ENCODE data around the gene RAB1A. TPM values are rescaled to one million over a fixed set of nuclear protein-coding genes. Genes with fewer than 3 reads are reported as not detected.

Gene RAB1A
- total RNA-seq, 2 donors from 2014 or later = 187 to 212 TPM

DNA sequence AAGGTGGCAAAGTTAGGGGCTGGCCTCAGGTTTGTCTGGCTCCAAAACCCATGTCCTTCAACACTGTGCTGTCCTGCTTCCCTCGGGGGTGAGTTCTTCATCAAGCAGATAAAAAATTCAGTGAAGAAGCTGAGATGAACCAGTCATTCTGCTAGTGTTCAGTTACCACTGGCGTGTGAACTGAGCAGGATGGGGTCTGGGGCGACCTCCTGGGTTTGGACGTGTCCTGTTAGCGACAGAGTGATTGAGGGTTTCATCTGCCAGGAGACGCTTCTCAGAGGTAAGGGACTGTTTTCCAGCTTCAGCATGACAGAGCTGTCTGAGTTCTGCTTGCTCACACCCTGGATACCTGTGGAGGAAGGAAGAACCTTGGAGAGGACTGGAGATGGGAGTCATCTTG, 59.0 kb downstream of the RAB1A start:
- no peak overlapping the region for H3K4me3 ChIP-seq
- no peaks in the 10 kb centered on the region for H3K36me3 ChIP-seq
- no peaks in the 10 kb centered on the region for H3K9me3 ChIP-seq
- no peak for DNase-seq
- H3K27ac ChIP-seq = peak overlapping the region; percentile 40
- peak overlapping the region in 1 of 2 donors; percentile 55 for H3K9ac ChIP-seq (ENCODE audit: low read depth in 2 of 2, low read length in 2 of 2)
- intact Hi-C loops (cut with DNase I) = loop anchor here (10.0 kb wide), 1 partner anchor 54 kb away; no protein-coding TSS in a partner anchor
- H3K27me3 ChIP-seq = no peaks in the 10 kb centered on the region
- TF ChIP-seq, protein P1, sequence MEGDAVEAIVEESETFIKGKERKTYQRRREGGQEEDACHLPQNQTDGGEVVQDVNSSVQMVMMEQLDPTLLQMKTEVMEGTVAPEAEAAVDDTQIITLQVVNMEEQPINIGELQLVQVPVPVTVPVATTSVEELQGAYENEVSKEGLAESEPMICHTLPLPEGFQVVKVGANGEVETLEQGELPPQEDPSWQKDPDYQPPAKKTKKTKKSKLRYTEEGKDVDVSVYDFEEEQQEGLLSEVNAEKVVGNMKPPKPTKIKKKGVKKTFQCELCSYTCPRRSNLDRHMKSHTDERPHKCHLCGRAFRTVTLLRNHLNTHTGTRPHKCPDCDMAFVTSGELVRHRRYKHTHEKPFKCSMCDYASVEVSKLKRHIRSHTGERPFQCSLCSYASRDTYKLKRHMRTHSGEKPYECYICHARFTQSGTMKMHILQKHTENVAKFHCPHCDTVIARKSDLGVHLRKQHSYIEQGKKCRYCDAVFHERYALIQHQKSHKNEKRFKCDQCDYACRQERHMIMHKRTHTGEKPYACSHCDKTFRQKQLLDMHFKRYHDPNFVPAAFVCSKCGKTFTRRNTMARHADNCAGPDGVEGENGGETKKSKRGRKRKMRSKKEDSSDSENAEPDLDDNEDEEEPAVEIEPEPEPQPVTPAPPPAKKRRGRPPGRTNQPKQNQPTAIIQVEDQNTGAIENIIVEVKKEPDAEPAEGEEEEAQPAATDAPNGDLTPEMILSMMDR (IDR thresholded peaks at IDR 0.05) = no peak
- peaks cover 10% of the 10 kb centered on the region for H3K4me1 ChIP-seq

DNA sequence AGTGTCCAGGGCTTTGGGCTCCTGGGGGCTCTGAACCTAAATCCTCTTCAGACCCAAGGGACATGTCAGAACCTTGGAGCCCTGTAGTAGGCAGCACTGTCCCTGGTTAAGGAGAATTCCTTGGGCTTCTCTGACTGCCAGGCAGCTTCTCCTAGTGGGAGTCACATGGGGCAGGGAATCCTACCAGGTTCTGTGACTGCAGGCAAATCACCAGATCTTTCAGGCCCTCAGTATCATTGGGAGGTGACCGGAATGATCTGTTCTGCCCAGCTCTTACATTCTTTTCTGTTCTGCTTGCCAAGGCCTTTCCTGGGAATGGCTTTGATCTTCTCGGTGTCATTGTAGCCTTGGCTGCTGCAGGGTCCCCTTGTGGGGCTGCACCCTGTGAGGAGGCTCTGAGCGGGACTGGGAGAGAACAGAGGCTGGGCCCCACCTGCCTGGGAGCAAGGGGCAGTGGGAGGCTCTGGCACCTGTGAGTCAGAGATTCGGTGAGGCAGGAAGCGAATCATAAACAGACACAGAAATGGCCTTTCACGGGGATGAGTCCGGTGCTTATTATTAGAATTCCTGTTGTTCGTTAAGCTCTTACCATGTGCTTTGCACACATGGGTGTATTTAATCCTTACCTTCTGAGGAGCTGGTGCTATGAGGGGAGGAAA, 59.6 kb downstream of the RAB1A start:
- TF ChIP-seq, protein P1 (IDR thresholded peaks at IDR 0.05) = no peak
- H3K36me3 ChIP-seq = no peaks in the 10 kb centered on the region
- peak overlapping the region in 1 of 2 donors; percentile 55 for H3K9ac ChIP-seq (ENCODE audit: low read depth in 2 of 2, low read length in 2 of 2)
- H3K4me3 ChIP-seq = no peak overlapping the region
- DNase-seq = peak; percentile 41
- H3K27me3 ChIP-seq = no peaks in the 10 kb centered on the region
- H3K27ac ChIP-seq = peak overlapping the region; percentile 40
- H3K4me1 ChIP-seq = peaks cover 6% of the 10 kb centered on the region
- intact Hi-C loops (cut with DNase I) = loop anchor here (10.0 kb wide), 1 partner anchor 54 kb away; no protein-coding TSS in a partner anchor
- no peaks in the 10 kb centered on the region for H3K9me3 ChIP-seq

DNA sequence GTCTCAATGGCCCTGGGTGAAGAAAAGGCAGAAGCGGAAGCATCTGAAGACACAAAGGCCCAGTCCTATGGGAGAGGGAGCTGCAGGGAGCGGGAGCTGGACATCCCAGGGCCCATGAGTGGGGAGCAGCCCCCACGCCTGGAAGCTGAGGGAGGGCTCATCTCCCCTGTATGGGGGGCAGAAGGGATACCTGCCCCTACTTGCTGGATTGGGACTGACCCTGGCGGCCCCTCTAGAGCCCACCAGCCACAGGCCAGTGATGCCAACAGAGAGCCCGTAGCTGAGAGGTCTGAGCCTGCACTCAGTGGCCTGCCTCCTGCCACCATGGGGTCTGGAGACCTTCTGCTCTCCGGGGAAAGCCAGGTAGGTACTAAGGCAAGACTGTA, 60.5 kb downstream of the RAB1A start:
- DNase-seq = no peak
- H3K9ac ChIP-seq (ENCODE audit: low read depth in 2 of 2, low read length in 2 of 2) = peak overlapping the region in 1 of 2 donors; percentile 55
- H3K27me3 ChIP-seq = no peaks in the 10 kb centered on the region
- peaks cover 12% of the 10 kb centered on the region for H3K4me1 ChIP-seq
- no peaks in the 10 kb centered on the region for H3K9me3 ChIP-seq
- no peaks in the 10 kb centered on the region for H3K36me3 ChIP-seq
- intact Hi-C loops (cut with DNase I) = no loop called here
- no peak overlapping the region for H3K27ac ChIP-seq
- no peak overlapping the region for H3K4me3 ChIP-seq
- TF ChIP-seq, protein P1 (IDR thresholded peaks at IDR 0.05) = no peak

DNA sequence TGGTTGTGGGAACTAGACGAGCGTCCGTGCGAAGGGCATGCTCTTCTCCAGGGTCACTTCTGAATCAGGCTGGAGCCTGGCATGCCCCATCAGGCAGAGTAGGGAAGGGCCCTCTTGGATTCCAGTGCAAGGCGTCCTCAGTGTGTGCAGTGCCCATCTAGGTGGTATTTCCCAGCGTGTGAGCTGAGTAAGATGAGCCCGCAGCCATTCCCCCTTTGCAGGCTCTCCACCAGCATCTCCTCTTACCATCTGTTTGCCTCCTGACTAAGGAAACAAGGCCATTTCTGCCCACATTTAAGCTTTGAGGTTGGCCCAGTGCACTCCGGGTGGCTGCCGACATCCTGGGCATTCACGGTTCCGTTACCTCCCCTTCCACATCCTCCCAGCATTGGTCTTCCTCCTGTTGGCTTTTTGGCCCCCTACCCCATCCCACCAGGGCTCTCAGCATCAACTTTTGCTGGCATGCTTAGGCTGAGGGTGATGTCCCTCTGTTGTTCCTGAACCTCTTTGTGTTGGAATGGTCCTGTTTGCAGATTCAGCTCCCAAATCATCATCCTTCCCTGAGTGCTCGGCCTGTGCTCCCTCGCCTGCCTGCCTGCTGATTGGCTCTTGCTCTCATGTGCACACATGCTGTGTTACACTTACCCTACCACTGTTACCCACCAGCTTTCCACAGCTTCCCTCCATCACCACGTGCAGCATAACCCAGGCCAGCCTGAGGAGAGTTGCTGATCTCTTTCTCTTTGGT, 61.9 kb downstream of the RAB1A start:
- Histone ChIP-seq H3K9ac (ENCODE audit: low read depth in 2 of 2, low read length in 2 of 2) (no peak overlapping the region), H3K27ac (no peak overlapping the region), H3K36me3 (no peaks in the 10 kb centered on the region), H3K4me3 (no peak overlapping the region), H3K27me3 (no peaks in the 10 kb centered on the region), H3K9me3 (no peaks in the 10 kb centered on the region), H3K4me1 (peaks cover 12% of the 10 kb centered on the region)
- intact Hi-C loops (cut with DNase I) = no loop called here
- TF ChIP-seq, protein P1 (IDR thresholded peaks at IDR 0.05) = no peak
- no peak for DNase-seq

DNA sequence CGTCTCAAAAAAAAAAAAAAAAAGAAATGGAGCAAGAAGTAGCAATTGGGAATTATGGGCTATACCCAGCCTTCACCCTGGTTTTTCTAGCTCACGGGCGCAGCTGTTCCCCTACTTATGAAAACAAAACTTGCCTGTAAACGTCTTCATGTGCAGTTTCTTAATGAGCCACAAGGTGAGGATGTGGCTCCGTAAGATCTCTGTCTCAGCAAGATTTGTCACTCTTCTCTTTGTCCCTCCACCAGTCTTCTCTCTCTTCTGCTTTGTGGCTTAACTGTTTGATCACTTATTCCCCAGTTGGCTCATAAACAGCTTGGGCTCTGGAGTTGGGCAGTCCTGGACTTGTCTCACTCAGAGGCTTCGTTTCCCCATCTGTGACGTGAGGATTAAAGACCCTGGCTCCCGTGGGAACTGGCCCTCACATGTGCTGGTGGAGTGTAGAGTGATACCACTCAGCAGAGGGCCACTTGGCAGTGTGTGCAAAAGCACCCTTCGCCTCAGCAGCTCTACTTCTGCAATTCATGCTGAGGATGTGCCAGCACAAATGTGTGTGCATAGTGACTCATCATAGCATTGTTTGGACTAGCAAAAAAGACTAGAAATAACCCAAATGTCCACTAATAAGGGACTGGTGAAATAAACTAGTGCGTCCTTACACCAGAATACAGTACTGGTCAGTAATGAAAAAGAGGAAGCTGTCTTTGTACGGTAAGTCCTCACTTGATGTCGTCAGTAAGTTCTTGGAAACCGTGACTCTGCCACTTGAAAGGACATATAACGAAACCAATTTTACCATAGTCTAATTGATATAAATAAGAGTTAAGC, 65.0 kb downstream of the RAB1A start:
- Histone ChIP-seq H3K27me3 (no peaks in the 10 kb centered on the region), H3K27ac (peak overlapping the region; percentile 49), H3K4me1 (peaks cover 7% of the 10 kb centered on the region), H3K9me3 (no peaks in the 10 kb centered on the region), H3K4me3 (no peak overlapping the region), H3K9ac (ENCODE audit: low read depth in 2 of 2, low read length in 2 of 2) (peak overlapping the region in 1 of 2 donors; percentile 60), H3K36me3 (no peaks in the 10 kb centered on the region)
- TF ChIP-seq, protein P1 (IDR thresholded peaks at IDR 0.05) = peak; percentile 66
- peak; percentile 59 for DNase-seq
- intact Hi-C loops (cut with DNase I) = loop anchor here (5.0 kb wide), 2 partner anchors 122 to 507 kb away; no protein-coding TSS in a partner anchor
